ENCODE measurements around the gene PBX1.

Gene PBX1

DNA sequence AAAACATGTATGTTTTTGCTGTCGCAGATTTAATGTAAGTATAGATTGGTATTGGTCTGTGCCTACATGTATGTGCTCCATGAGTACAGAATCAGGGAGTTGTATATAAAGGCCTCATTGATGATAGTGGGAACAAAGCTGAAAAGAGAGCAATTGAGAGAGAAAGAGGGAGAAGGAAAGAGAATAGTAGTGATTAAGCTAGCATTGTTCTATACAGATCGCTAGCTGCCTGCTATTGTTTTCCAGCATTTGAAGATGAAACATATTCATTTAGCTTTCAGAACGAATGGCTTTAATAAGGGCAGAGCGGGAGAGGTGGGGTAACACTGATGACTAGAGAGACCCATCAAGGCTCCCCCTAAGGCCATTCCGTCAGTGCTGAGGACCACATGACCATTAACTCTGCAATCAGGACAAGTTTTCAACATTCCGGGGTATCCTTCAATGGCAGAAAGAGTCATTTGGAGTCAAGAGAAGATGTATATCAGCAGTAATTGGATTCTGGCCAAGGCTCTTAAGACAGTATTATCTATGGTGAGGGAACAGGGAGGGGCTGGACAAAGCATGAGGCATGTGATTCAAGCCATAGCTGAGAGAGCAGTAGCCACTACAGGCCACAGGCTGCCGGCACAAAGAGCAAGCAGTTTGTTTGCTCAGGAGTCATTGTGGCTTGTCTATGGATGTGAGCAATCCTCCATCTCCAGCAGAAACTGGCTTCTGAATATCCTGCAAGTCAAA, 176.5 kb downstream of the PBX1 start:
- DNase-seq, result peak; percentile 73

DNA sequence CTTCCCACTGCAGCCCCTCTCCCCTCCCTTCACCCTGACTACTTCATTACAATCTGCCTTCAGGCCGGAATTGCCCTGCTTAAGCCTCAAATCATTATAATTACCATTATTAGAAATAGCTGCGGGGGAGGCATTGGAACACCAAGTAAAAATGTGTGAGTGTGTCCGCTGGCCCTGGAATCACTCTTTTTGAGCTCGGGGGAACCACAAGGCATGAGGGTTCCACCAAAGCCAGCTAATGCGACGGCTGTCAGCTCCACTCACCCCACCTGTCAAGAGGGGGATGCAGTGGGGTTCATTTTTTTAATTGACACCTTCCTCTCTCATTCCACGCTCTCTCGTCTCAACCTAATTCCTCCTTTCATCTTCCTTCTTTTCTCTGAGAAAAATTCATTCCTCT, 177.2 kb downstream of the PBX1 start:
- no peak for DNase-seq

DNA sequence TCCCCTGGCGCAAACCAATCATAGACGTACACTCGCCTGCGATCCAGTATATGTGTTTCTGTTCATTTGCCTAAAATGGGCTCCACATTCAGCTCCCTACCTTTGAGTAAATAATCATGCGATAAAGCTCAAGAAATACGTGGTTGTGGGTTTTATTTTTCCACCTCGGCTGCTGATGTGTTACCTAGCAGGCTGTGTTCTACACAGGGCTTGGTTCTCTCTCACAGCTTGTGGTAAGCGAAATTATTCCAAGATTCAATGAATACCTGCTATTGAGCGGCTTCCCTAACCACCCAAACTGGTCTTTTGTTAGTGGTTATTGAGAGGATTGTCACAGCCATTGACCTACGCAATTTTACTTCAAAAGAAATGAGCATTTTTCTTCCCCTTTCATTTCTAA, 180.2 kb downstream of the PBX1 start:
- DNase-seq, result no peak

DNA sequence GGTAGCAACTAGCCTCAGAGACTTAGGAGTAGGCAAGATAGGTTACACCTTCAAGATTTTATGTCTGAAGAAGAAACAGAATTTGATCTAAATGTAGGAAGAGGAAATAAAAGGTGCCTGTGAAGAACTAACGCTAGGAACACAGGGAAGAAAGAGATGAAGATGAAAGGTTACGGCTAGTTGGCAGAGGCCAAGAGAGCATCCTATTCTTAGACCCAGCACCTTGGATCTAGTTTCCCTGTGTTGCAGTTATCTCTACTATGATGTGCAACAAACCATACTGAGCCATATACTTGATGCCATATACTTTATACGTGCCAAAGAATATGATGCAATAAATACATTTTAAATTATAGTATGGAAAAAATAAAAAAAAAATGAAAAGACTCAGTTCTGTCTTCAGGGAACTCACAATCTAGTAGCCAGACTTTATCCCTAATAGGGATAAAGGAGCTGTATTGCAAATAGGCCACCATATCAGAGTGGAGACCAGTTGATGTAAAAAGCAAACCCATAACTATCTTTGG, 181.1 kb downstream of the PBX1 start:
- DNase-seq, result no peak

DNA sequence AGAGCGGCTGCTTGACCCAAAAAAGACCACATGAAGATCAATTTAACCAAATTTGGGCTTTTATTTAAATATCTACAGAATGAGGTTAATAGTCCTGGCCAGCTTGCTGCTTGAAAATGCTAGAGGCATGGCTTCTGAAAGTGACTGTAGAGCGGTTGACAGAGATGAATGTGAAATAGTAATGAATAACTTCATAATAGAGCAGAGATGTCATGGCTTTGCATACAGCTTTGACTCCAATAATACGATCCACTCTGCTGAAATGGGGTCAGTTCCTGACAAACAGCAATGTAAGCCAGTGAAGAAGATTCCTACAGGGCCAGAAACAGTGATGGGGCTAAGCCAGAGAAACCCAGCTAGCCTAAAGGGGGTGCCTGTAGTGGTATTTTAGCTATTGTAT, 183.8 kb downstream of the PBX1 start:
- DNase-seq, result no peak

DNA sequence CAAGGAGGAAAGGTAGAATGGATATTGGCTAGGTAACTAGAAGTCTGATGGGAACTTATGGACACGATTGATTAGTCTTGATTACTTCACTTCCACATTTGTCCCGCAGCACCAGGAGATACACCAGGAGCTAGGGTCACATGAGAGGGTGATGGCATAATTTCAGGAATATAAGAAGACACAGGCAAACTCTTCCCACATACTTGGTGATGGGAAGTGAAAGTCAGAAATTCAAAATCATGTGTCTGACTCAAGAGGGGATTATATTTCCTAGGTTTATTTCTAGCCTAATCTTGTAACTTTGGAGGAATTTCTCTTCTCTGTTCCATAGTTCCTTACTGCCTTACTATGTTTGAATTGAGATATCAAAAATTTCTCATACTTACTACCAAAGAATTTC, 185.0 kb downstream of the PBX1 start:
- DNase-seq, result no peak

DNA sequence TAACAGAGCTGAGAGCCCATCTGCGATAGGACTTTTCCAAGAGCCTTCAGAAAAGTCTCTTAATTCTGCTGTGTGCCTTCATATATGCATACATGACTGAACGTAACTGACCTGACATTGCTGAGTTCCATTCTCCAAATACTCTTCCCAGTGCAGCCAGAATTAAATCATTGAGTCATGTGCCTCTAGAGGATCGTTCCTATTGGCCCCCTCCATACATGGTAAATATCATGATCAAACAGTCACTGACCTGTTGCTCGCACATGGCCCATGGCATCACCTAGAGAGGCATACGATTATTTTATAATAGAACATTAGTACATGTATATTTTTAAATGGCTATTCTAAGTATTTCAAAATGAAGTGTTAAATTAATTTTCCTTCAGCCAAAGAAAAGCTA, 186.8 kb downstream of the PBX1 start:
- DNase-seq, result no peak

DNA sequence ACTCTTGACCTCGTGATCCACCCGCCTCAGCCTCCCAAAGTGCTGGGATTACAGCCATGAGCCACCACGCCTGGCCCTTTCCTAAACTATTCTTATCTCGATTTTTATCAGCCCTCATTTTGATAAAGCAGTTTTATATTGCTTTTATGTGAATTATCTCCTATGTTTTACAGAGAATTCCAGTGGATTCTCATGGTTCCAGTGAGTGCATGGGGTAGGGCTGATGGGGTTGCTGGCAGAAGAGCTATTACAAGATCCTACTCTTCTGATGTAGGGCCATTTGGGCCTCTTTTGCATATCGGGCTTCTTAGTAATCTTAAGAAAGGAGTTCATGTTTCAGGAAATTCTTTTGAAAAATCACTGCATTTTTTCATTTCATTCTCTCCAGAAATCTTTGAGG, 187.6 kb downstream of the PBX1 start:
- DNase-seq, result no peak

DNA sequence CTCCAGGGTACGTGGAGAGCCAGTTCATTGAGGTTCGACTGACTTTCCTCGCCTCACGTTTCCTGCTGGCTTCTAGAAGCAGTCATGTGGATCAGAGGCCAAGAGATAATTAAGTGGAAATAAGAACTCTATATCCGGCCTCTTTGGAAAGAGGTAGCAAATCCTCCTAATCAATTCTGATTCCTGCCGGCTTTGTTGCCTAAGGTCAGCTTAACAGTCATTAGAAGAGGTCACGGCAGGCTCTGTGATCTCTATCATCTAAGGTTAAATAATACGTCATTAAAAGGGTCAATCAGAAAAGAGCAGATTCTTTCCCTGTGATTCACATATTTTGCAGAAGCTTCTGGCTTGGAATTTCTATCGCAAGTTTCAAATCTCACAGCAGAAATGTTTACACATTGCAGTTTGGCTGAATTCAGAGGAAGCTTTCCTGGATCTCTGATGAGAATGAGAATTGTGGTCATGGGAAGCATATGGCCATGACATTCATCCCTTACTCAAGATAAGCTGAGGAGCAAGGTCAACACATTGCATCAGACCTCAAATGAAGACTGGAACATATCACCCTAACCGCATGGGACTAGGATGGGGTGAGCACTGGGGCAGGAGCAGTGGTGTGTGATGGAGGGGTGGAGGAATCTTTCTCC, 189.4 kb downstream of the PBX1 start:
- DNase-seq, result peak; percentile 15

DNA sequence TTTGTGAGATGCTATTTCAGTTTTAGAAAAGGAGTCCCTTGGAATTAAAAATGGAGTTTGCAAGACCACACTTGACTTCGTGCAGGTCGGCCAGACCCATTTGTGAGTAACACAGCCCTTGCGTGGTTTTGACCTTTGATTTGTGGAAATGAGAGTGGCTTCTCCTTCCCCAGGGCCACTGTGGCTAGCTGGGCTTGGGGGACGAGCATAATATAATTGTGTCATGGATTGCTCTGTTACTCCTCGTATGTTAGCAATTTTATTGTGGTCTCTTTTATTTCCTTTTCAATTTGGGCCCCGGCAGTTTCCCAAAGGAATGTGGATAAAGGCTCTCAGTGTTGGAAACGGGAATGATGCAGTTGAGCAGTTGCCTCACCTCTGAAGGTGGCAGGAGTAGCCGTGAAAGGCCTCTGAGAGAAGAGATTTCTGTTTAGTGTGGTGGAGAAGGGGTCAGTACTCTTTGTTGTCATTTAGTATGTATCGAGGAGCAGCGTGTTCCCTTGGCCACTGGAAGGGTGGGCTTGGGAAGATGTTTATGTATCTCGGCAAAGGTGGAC, 194.6 kb downstream of the PBX1 start:
- no peak for DNase-seq

DNA sequence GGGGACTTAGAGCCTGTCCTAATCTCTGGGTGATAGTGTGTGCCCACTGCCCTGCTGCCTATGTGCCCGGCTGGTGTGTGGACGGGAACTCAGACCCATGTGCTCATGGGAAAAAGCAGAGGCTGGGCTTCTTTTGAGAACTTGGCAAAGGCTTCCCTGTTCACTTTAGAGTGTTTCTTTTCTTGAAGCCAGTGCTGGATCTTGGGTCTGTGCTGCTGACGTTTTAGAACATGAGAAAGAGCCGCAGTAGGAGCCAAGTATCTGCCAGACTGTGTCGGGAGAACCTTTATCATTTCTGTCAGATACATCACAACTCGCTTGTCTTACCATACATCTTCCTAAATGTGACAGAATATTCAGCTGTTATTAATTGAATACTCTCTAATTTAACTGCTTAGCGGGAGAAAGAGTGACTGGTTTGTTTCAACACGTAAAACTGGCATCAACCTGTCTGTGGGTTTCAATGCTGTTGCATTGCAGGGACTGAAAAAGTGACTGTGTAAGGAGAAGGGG, 195.2 kb downstream of the PBX1 start:
- no peak for DNase-seq

DNA sequence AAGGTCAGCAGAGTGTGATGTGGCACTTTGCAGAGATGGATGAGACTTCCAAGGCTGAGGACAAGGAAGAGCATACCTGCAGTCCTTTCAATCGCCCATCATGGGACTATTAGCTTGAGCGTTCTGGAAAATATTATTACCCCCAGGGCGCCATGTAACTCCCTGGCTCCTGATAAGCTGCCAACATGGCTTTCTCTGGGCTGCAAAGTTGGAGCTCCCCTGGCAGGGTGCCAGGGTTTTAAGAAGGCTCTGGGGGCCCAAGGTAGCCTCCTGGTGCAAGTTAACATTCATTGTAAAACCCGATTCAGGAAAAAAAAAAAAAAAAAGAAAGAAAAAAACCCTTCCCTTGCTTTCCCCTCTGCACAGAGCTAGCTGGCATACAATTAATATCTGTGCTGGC, 196.7 kb downstream of the PBX1 start:
- DNase-seq, result no peak

DNA sequence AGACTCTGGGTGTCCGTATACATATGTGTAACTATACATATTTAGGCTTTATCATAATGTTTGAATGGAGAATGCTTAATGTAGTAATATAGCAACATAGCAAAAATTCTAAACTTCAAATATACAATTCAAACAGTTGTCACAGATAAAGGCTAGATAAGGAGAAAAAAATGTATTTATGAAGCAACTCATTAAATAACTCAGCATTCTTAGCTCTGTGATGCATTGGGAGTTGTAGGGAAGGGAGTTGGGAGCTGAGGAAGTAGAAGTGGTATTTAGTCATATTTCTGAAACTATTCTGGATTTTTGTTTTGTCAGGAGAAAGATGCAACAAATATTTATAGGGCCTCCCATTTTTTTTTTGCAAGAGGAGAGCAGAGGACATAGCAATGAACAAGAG, 197.8 kb downstream of the PBX1 start:
- no peak for DNase-seq

DNA sequence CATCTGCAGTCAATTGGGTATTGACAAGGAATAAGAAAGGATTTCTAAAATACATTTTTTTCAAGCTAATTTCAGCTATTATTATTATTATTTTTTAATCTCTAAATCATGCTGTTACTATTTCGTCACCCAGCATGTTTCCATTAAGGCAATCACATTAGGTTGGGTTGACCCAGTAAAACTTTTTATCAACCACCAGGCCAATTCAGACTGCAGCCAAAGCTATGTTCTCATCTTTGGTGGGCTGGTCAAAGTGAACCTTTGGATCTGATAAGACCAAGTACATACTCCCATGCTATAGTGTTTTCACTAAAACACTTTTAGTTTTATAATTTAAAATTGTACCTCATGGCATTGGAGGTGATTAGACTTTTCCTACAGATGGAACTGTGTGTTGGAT, 198.6 kb downstream of the PBX1 start:
- no peak for DNase-seq

DNA sequence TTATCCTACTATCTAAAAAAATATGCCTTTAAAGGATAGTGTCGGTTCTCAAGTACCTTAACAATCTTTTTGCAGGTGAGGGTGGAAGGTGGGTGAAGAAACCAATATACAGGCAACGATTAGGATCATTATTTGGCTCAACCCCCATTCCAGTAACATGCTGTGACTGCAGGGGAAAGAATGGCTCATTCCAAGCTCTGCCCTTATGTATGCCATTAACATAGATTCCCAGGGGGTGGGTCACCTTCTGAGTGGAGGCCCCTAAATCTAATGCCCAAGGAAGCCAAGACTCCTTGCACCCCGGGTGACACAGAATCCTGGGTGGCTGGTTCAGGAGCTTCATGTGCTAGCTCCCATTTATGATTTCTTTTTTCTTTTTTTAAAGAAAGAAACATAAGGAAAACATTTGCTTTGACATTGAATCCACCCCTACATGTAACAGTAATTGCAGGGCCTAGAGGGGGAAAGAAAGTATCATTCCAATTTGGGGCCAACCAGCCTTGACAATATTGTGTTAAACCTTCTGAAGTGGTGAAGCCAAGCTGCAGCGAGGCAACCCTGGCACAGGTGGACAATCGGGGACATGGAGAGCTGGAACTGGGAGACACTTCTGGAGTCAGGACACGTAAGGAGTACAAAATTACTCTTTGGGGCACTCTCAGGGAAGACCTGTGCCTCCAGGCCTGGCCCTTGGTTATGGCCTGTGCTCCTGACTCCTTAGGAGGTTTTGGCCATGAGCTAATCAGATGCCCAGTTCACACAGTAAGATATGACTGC, 200.3 kb downstream of the PBX1 start:
- no peak for DNase-seq

DNA sequence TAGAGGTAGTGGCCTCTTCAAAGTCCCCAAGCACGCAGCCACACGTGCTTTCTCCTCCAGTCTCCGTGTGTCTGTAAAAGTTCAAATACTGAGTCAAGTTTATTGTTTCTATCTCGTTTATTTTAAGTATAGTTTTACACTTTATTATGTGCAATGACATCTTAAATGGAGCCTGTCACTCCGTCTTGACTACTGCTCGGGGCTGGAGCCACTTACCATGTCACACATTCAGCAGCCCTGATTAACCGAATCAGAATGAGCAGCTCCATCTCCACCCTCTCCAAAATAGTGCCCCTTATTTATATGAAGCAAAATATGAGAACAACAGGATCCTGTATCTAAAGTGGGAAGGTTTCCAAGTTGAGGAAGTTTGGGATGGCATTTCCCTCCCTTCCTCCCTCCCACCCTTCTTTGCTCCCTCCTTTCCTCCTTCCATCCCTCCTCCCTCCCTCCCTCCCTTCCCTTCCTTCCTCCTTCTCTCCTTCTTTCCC, 201.0 kb downstream of the PBX1 start:
- no peak for DNase-seq

DNA sequence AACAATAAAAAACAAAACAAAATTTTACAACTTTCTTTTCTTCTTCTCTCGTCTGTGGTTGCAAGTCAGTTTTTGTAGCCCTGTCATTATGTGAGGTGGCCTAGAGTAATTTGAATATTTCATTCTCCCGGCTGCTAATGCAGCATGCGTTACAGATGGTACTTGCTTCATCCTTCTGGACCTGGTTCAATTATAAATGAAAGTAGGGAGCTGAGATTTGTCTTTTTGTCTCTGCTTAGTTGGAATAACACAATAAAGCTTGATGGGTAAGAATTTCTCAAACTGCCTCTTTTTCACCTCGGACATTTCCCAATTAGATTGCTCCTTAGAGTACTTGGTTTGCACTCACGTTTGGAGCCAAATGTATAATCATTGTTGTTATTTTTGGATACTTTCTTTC, 201.6 kb downstream of the PBX1 start:
- no peak for DNase-seq

DNA sequence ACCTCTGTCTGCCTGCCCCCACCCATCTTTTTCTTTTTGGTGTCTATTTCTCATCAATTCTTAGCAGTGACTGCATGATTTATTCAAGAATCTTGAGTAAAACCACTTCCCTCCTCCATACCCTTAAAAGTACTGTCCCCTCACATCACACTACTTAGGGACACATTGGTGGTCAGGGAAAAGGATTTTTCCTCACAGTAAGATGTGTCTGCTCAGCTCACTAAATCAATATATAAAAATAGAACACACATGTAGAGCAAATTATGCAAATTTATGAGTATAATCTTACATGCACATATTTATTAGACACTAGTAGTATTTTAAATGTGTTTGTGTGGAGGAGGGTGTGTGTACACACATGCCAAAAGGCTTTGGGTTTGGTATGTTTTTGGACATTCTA, 202.0 kb downstream of the PBX1 start:
- DNase-seq, result no peak

DNA sequence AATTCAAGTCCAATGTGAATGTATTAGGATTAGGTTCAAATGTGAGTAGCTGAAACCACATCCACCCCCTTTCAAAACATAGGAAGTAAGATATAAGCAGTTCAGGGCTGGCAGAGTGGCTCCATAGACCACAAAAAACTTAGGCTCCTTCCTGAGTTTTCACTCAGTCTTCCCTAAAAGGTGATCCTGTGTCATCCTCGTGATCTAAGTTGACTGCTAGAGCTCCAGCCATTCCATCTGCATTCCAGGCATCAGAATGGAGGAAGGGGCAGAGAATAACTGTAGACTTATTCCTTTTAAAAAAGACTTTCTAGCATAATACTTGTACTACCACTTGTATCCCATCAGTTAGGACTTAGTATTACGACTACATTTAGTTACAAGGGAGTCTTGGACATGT, 204.1 kb downstream of the PBX1 start:
- no peak for DNase-seq

DNA sequence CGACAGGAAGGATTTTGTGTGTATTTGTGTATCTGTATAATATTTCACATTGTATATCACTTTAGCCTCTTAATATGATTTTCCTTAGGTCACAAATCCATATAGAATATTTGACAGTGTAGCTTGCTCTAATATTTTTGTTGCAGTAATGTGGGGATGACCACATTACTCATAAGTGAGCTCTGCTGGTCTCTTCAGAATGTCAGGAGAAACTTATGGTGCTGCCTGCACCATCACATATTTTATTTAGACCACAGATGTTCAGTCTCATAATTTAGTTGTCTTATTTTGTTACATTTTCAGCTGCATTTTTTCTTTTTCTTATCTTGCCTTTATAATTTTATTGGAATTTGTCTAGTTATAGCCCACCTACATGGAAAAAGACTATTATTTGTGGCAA, 205.3 kb downstream of the PBX1 start:
- no peak for DNase-seq

DNA sequence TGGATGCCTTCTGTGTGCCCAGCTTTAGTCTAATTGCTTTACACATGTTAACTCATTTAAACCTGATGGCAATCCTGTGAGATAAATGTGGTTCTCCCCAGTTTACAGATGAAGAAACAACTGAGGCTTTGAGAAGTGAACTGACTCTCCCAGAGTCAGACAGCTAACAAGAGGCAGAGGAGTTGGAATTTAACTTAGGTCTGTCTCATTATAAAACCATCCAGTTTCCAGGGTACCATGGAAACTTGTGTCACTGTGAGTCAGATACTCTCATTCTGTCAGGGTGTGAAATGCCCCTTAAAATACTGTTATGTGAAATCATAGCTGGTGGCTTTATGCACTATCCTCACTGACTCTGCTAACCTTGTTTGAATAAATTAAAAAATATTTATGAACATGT, 206.6 kb downstream of the PBX1 start:
- DNase-seq, result no peak

DNA sequence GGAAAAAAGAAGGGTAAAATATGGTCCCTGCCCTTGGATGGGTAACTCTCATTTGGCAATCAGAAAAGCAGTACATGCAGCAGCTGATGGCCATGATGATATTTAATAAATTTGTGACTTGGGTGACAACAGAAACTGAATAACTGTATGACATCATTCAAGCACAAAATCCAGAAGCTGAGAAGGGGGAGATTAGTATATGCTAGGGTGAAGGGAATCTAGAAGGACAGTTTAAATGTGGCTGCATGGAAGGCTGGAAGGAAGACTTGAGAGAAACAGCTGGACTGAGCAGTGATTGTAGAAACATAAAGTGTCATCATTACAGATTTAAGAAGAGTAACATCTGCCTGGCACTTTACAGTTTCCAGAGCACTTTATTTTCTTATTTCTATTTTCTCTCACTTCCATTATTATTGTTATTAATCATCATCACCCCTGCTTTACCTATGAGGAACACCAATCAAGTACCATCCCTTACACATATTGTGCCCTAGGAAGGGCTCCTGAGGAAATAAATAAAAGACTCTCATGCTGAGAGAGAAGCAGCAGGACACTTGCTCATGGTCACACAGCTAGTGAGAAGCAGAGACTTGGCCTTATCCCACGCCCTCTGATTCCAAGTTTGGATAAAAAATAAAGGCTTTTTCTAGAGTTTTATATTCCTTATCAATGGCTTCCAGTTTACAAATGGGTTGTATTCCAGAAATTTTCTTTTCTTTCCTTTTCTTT, 207.2 kb downstream of the PBX1 start:
- no peak for DNase-seq

All from OCI-M1 (cell line).